HFFc6 (cell line): ENCODE measurements around the gene THOC5. TPM values are rescaled to one million over a fixed set of nuclear protein-coding genes. Genes with fewer than 3 reads are reported as not detected.
"Not testable (repeated sequence)": the region's sequence is repeated elsewhere in the genome, so short reads cannot be mapped to it uniquely, and the experiment has no call there.

Experiments used
- DNase-seq: peaks from one replicate; pipeline ENCODE4 v3.0.0-alpha.2; 2018
- H3K27ac Mint-ChIP-seq: 2 replicates; pipeline ENCODE4 v1.8.0; 2020; ENCODE audit warnings: mild to moderate bottlenecking, mixed read lengths
- H3K27me3 Mint-ChIP-seq: 2 replicates; pipeline ENCODE4 v1.8.0; 2021; ENCODE audit warnings: mild to moderate bottlenecking, moderate library complexity, mixed read lengths; ENCODE audit not compliant: insufficient read depth
- H3K36me3 Mint-ChIP-seq: 2 replicates; pipeline ENCODE4 v1.8.0; 2021; ENCODE audit warnings: low read depth, mixed read lengths
- H3K4me1 Mint-ChIP-seq: 2 replicates; pipeline ENCODE4 v1.8.0; 2020; ENCODE audit warnings: low read depth, mixed read lengths
- H3K4me3 Mint-ChIP-seq: 2 replicates; pipeline ENCODE4 v1.8.0; 2020; ENCODE audit warnings: mild to moderate bottlenecking, moderate library complexity, mixed read lengths
- H3K9me3 Mint-ChIP-seq: 2 replicates; pipeline ENCODE4 v1.8.0; 2020; ENCODE audit warnings: mild to moderate bottlenecking, mixed read lengths
- CTCF ChIP-seq: fragments of 200-600 bp; sonication (generic); IDR thresholded peaks from 2 replicates; pipeline ENCODE4 v1.5.0; 2021; ENCODE audit warnings: antibody characterized with exemption, mild to moderate bottlenecking
- long read RNA-seq: library from polyadenylated mRNA; unstranded; transcript quantifications from one replicate; pipeline ENCODE4 v2.0.0, GENCODE V29; 2019
- total RNA-seq, 6 experiments: library from RNA; stranded (reverse); fragmentation: NEBNext Ultra II Directional; extraction: Animal tissue kit (Norgen Biotek cat#: 25700); gene quantifications; 2 replicates in 1 of 6; 3 replicates in 5 of 6; pipeline ENCODE4 v1.2.3, GENCODE V29; 2021

THOC5 gene
- total RNA-seq, result 10 to 100 TPM; 50.9 to 55.4 (median 53.0) TPM
- long read RNA-seq, full-length matches to known transcripts, result 17 of 40 reads
- long read RNA-seq, partial matches to known transcripts, result 7 of 40 reads
- long read RNA-seq, other reads (novel, unspliced or antisense), result 16 of 40 reads

- Mint-ChIP-seq H3K27ac (peak within 1 kb of the TSS; percentile 82), H3K4me1 (peaks cover 28% of the 10 kb centered on the region), H3K27me3 (no peaks in the 10 kb centered on the region; the same call in 1 of the 2 replicates), H3K4me3 (peak within 1 kb of the TSS; percentile 97), H3K36me3 (peaks cover 24% of the 10 kb centered on the region), H3K9me3 (no peaks in the 10 kb centered on the region)
- peak; percentile 95 for DNase-seq
- TF ChIP-seq CTCF, result peak; percentile 82
Observed at GRCh38 chr22:29553351-29554224, at the start of gene THOC5. Gene THOC5 (minus strand): TSS chr22:29553757. CDS start chr22:29549147, 4,610 bp downstream.

GRCh38 chr22:29598684-29599020 lies 45.1 kb upstream of the THOC5 start:
- Mint-ChIP-seq H3K9me3 (no peaks in the 10 kb centered on the region), H3K4me3 (no peak overlapping the region), H3K27me3 (no peaks in the 10 kb centered on the region), H3K27ac (no peak overlapping the region), H3K4me1 (peaks cover 5% of the 10 kb centered on the region; the same call in 1 of the 2 replicates), H3K36me3 (no peaks in the 10 kb centered on the region)
- no peak for TF ChIP-seq CTCF
- no peak for DNase-seq

GRCh38 chr22:29597871-29598683 lies 44.5 kb upstream of the THOC5 start:
- H3K27me3 Mint-ChIP-seq, H3K4me1 Mint-ChIP-seq, H3K9me3 Mint-ChIP-seq, H3K4me3 Mint-ChIP-seq, H3K36me3 Mint-ChIP-seq, DNase-seq, H3K27ac Mint-ChIP-seq: not testable (repeated sequence)

- Mint-ChIP-seq H3K36me3 (no peaks in the 10 kb centered on the region), H3K27me3 (no peaks in the 10 kb centered on the region), H3K4me3 (no peak overlapping the region), H3K4me1 (no peaks in the 10 kb centered on the region), H3K9me3 (no peaks in the 10 kb centered on the region), H3K27ac (no peak overlapping the region)
- DNase-seq, result no peak
- TF ChIP-seq CTCF, result no peak
Observed at GRCh38 chr22:29596408-29596807, 42.9 kb upstream of the THOC5 start.

- H3K4me1 Mint-ChIP-seq, result peaks cover 11% of the 10 kb centered on the region; the same call in 1 of the 2 replicates
- not testable (repeated sequence) for H3K4me3 Mint-ChIP-seq, H3K36me3 Mint-ChIP-seq, H3K27me3 Mint-ChIP-seq, DNase-seq, H3K27ac Mint-ChIP-seq, H3K9me3 Mint-ChIP-seq
Observed at GRCh38 chr22:29594447-29594846, 40.9 kb upstream of the THOC5 start.

GRCh38 chr22:29593923-29594322 lies 40.4 kb upstream of the THOC5 start:
- H3K4me1 Mint-ChIP-seq, result peaks cover 13% of the 10 kb centered on the region
- H3K9me3 Mint-ChIP-seq, result no peaks in the 10 kb centered on the region
- no peak for TF ChIP-seq CTCF
- no peaks in the 10 kb centered on the region for H3K27me3 Mint-ChIP-seq
- no peak for DNase-seq
- no peak overlapping the region for H3K27ac Mint-ChIP-seq
- H3K36me3 Mint-ChIP-seq, result no peaks in the 10 kb centered on the region
- H3K4me3 Mint-ChIP-seq, result no peak overlapping the region
